Measurements from ENCODE around the gene DIS3L2.

The DIS3L2 gene

DNA sequence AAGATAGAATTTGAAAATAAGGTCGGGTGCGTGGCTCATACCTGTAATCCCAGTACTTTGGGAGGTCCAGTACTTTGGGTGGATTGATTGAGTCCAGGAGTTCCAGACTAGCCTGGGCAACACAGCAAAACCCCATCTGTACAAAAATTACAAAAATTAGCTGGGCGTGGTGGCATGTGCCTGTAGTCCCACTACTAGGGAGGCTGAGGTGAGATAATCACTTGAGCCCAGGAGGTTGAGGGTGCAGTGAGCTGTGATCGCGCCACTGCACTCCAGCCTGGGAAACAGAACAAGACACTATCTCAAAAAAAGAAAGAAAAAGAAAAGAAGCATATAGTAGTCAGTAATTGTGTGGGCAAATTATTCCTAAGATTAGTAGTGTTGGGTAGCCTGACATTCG lies 222.8 kb downstream of the DIS3L2 start:
- no peak for DNase-seq (ENCODE audit: low spot score)

- no peak for DNase-seq (ENCODE audit: low spot score)
Measured at GRCh38 chr2:232190796-232191195, 229.3 kb downstream of the DIS3L2 start.

- DNase-seq (ENCODE audit: low spot score) = no peak
Measured at GRCh38 chr2:232195487-232195886, 234.0 kb downstream of the DIS3L2 start.

DNA sequence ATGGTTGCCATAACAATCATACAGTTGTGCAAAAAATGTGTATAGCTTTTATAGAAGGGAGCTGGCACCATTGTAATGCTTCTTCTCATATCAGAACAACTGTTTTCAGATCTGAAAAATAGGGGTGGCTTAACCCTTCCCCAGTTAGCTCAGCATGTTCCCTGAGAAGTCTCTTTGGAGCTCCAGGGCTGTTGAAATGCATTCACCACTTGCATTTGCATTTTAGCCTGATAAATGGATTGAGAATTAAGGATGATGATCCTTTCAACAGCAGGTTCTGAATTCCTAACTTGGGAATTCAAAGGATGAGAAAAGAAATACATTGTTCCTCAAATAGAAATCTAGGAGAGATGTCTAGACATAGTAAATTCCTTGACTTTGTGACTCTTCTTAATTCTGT lies 235.3 kb downstream of the DIS3L2 start:
- no peak for DNase-seq (ENCODE audit: low spot score)

GRCh38 chr2:232200195-232200594 lies 238.7 kb downstream of the DIS3L2 start:
- no peak for DNase-seq (ENCODE audit: low spot score)

DNA sequence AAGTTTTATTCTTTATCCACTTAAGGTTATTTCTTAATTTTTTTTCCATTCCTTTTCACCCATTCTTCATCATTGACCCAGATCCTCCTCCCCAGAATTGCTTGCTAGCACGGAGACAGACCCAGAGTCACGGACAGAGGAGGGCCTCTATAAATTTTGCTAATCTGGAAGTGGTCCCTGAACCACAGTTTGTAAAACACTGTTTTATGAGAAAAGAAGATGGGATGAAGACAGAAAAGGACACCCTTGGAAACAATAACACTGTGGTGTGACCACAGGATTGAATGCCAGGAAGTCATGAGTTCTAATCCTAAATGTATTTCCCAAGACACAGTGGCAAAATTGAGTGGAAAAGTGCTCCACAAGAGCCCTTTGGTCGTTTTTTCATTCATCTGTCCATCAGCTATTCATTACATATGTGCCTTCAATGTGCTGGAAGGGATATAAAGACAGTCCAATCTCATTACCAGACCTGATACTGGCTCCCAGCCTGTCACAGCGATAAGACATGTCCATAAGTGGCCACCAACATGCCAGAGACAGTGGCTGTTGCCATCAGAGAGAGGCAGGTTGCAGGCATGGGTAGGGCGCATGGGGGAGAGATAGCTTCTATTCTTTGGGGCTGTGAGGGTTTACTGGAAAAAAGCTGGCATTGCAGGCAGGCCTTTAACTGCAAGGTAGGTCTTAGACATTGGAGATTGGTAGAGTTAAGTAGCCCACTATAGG lies 241.8 kb downstream of the DIS3L2 start:
- DNase-seq (ENCODE audit: low spot score) = no peak

DNA sequence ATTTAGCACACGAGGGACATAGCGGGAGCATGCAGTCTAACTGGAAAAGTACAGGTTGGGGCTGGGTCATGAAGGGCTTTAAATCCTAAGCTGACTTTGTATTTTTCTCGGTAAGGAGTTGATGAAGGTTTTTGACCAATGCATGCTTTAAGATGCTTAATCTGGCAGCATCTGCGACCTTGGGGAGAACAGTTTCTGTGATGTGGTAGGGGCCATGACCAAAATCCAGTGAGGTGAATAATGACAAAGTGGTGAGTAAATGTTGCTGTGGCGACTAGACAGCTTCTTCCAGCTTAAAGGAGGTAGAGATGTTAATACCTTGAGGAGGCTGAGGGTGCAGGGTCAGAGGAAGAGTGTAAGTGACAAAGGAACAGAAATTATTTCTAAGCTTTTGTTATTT lies 242.4 kb downstream of the DIS3L2 start:
- DNase-seq (ENCODE audit: low spot score) = no peak

DNA sequence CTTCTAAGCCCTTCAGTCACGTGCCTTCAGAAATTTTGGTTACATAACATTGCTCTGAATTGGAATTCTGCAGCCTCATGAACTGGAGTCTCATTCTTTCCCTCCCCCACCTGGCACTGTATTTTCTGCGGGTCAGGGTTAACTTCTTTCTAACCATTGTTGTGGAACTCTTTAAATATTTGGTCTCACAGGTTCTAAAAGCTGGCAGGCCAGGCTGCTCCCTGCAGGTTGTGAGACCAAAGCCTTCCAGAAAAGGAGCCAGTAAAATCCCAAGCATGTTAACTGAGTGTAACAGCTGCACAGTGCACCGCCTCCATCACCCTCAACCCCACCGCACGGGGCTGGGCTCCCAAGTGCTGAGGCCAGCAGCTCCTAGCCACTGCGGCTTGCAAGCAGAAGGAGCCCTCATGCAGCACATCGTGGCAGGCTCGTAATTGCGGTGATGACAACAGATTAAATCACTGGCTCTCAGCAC lies 243.0 kb downstream of the DIS3L2 start:
- DNase-seq (ENCODE audit: low spot score) = no peak

GRCh38 chr2:232207174-232207573 lies 245.7 kb downstream of the DIS3L2 start:
- DNase-seq (ENCODE audit: low spot score) = no peak

DNA sequence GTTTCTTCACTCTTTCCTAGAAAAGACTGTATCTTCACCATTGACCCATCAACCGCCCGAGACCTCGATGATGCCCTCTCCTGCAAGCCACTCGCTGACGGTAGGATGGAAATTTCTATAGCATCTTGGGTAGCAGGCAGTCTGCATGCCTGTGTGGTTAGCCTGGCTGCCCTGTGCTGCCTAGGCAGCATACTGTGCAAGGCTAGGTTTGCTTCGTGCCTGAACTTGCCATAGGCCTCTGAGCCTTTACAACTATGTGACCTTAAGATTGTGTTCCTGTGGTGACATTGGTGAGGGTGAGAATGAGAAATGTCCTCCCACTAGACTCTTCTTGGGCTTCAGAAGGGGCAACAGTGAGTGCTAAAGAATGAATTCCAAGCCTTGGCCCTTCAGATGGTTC lies 248.8 kb downstream of the DIS3L2 start:
- no peak for DNase-seq (ENCODE audit: low spot score)

GRCh38 chr2:232211743-232212686 lies 250.5 kb downstream of the DIS3L2 start:
- DNase-seq (ENCODE audit: low spot score) = no peak

DNA sequence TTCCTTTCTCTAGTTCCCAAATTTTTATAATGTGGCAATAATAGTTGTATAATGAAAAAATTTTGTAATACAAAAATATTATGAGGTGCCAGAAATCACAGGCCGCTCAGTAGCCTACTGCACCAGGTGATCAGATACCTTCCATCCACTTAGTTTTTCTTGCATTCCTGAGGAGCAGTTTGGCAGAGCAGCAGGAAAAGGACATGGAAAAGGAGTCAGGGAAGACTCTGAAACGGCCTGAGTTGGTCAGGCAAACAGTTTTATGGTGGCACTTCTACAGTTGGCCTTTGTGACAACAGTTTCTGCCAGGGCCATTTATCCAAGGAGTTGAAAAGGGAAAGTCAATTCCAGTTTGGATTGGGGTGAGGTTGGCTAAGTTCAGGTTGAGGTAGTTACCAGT lies 251.7 kb downstream of the DIS3L2 start:
- no peak for DNase-seq (ENCODE audit: low spot score)

- no peak for DNase-seq (ENCODE audit: low spot score)
Measured at GRCh38 chr2:232214053-232214452, 252.5 kb downstream of the DIS3L2 start.

DNA sequence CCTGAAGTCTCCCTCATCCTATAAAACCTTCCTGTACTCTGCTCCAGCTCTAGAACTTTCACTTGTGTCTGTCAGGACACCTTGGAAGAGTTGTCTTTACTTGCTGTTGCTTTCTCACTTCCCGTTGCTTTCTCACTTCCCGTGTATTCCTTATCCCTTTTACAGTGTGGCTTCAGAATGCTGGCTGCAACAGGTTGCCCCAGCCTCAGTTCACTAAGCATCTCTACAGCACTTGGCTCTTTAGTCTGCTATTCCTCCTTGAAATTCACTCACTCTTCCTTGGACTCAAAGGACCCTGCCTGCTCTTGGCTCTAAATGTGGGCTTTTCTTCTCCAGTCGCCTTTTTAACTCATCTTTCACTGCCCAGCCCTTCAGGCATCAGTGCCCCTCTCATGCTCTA lies 254.5 kb downstream of the DIS3L2 start:
- DNase-seq (ENCODE audit: low spot score) = no peak

DNA sequence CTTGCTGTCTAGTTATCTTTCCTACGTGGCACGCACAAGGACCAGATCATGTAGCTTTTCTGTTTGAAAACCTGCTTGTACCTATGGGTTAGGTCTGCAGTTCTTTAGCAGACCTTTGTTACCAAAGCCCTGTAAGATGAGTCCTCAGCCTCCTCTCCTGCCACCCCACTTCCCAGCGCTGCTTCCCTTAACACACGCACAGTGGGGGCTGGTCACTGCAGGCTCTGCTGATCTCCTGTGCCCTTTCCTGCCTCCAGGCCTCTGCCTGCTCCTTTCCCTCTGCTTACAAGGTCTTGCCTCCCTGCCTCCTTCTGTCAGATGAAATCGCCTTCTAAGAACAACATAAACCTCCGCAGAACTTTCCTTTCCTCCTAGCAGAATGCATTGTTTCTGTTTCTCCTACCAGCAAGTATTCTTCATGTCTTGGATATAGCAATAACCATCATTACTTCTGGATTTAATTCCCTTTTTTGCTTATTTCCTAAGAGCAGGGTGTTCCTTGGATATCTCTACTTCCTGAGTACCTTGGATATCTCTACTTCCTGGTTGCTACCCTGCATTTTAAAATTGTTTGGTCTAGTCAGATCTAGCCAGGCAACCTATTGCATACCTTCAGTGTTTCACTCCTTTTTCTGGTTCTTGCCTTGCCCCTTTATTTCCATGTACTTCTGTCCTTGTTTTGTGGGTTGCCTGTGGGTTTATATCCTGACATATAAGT lies 257.4 kb downstream of the DIS3L2 start:
- no peak for DNase-seq (ENCODE audit: low spot score)

- DNase-seq (ENCODE audit: low spot score) = no peak
Measured at GRCh38 chr2:232219496-232219870, 258.0 kb downstream of the DIS3L2 start.

- DNase-seq (ENCODE audit: low spot score) = no peak
Measured at GRCh38 chr2:232219932-232220331, 258.4 kb downstream of the DIS3L2 start.

GRCh38 chr2:232225429-232225828 lies 263.9 kb downstream of the DIS3L2 start:
- DNase-seq (ENCODE audit: low spot score) = no peak

DNA sequence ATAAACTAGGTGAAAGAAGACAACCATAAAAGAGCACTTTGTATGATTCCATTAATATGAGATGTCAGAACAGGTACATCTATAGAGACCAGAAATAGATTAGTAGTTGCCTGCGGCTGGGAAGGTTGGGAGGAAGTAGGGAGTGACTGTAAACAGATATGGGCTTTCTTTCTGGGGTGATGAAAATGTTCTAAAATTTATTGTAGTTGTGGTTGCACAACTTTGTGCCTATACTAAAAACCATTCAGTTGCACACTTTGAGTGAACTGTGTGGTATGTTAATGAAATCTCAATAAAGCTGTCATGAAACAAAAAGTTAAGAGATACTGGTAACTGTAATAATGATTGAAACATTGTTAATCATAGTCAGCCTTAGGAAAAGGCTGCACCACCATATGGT lies 264.4 kb downstream of the DIS3L2 start:
- DNase-seq (ENCODE audit: low spot score) = no peak

- DNase-seq (ENCODE audit: low spot score) = no peak
Measured at GRCh38 chr2:232228332-232228731, 266.8 kb downstream of the DIS3L2 start.

- DNase-seq (ENCODE audit: low spot score) = no peak
Measured at GRCh38 chr2:232228971-232229894, 267.7 kb downstream of the DIS3L2 start.

All from HuH-7 (cell line).